GM12892 (cell line): ENCODE data around the gene LIMA1.
A peak's percentile ranks its signal among the peaks of the same experiment; 100 is the strongest.

Source experiments
- POLR2A ChIP-seq: IDR thresholded peaks from 2 replicates; pipeline ENCODE4 v1.6.1; 2011; ENCODE audit warnings: low read depth, low read length, control low read depth
- POLR2AphosphoS5 ChIP-seq: IDR thresholded peaks from 2 replicates; pipeline ENCODE4 v1.6.1; 2011; ENCODE audit warnings: low read depth, low read length, control low read depth
- TAF1 ChIP-seq: IDR thresholded peaks from 2 replicates; pipeline ENCODE4 v1.6.1; 2011; ENCODE audit warnings: low read depth, mild to moderate bottlenecking, control low read depth, low read length, borderline replicate concordance

DNA sequence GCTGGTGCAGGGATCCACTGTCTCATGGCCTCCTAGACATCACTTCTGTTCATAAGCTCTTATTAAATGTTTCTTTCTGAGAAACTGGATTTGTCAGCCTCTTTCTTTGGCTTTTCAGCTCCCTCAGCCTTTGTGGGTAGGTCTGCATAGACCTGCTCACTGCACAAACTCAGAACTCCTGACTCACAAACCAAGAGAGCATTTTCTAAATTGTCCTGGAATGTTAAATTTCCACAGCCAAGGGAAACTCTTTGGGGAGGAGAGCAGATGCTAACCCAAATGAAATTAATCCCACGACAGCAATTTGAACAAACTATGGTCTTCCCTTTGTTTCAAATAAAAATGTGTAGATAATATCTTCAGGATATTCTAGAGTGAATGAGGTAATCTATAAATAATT lies 96.6 kb downstream of the LIMA1 start:
- TF ChIP-seq TAF1, result no peak
- TF ChIP-seq POLR2A, result no peak
- TF ChIP-seq POLR2AphosphoS5, result 0 out of 2 replicates have a peak, but pooled peaks have one; percentile 5
